Right lobe of liver (tissue), 4 donors: ENCODE measurements around the gene KCNMA1.

Experiments used
- CTCF ChIP-seq, 4 donors: fragments of 200-600 bp in 3 of 4; fragments of 450-650 bp in 1 of 4; IDR thresholded peaks; one replicate each; pipeline versions ENCODE4 v1.5.1 to v1.8.0; 2016 to 2022; ENCODE audit warnings: antibody characterized with exemption in 4 of 4, mild to moderate bottlenecking in 2 of 4
- POLR2A ChIP-seq: fragments of 450-650 bp; IDR thresholded peaks from one replicate; pipeline ENCODE4 v1.6.1; 2017; ENCODE audit warnings: antibody characterized with exemption, mild to moderate bottlenecking
- donor health status: DM: no; HTN: no; CAD: no.
- donor health status: DM: no; HTN: no; CAD: no.
- donor health status: DM: no; HTN: yes; CAD: no.

DNA sequence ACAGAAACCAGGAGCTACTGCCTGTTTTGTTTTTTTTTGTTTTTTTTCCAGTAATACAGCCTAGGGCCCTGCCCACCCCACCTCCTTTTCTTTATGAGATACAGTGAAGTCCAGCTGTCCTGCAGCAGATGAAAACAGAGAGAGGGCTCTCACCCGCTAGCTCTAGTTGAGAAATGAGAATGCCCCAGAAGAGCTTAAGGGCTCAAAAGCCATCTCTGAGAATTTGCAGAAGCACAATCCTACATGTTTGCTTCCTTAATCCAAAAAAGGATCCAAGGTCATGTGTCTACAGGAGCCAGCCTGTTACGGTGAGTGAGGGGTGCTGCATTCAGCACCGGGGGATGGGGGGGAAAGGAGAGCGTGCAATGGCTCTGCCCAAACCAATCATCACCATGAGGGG lies 122.7 kb downstream of the KCNMA1 start:
- TF ChIP-seq CTCF (IDR thresholded peaks at IDR 0.05) = no peak
- no peak for TF ChIP-seq POLR2A
